Measurements from ENCODE around the gene TNFRSF13B.

Gene TNFRSF13B

GRCh38 chr17:16950488-16950887 is 21.4 kb downstream of the TNFRSF13B start:
- H2AFZ ChIP-seq (ENCODE audit: low read depth, low read length): no peak overlapping the region
- no peak overlapping the region for H3K4me3 ChIP-seq (ENCODE audit: low read depth in 1 of 2, low read length in 2 of 2)
- H3K4me1 ChIP-seq (ENCODE audit: insufficient read depth, low read length): peaks cover 17% of the 10 kb centered on the region
- H3K9ac ChIP-seq (ENCODE audit: low read depth, low read length): no peak overlapping the region
- H3K27me3 ChIP-seq (ENCODE audit: insufficient read depth, low read length, poor library complexity): no peaks in the 10 kb centered on the region
- H3K9me3 ChIP-seq (ENCODE audit: insufficient read depth, low read length, severe bottlenecking): peaks cover 8% of the 10 kb centered on the region
- no peak overlapping the region for H3K27ac ChIP-seq (ENCODE audit: low read length)
- ATAC-seq (ENCODE audit: insufficient read depth, low read depth) (no peak), DNase-seq (no peak)
- no peak for TF ChIP-seq EZH2 (IDR thresholded peaks at IDR 0.05; ENCODE audit: borderline replicate concordance, low read depth, low read length, severe bottlenecking)
- TF ChIP-seq CTCF (IDR thresholded peaks at IDR 0.05; ENCODE audit: borderline replicate concordance, extremely low read depth, low read length, poor library complexity, severe bottlenecking): no peak
- no peaks in the 10 kb centered on the region for H3K36me3 ChIP-seq (ENCODE audit: insufficient read depth, low read length)
- no peak overlapping the region for H3K4me2 ChIP-seq (ENCODE audit: insufficient read depth, low read length)
- H4K20me1 ChIP-seq (ENCODE audit: insufficient read depth, low read length): no peaks in the 10 kb centered on the region
- no peaks in the 10 kb centered on the region for H3K79me2 ChIP-seq (ENCODE audit: insufficient read depth, low read length)

- H3K36me3 ChIP-seq (ENCODE audit: insufficient read depth, low read length): no peaks in the 10 kb centered on the region
- no peaks in the 10 kb centered on the region for H4K20me1 ChIP-seq (ENCODE audit: insufficient read depth, low read length)
- H2AFZ ChIP-seq (ENCODE audit: low read depth, low read length): no peak overlapping the region
- ATAC-seq (ENCODE audit: insufficient read depth, low read depth) (no peak), DNase-seq (no peak)
- no peak overlapping the region for H3K9ac ChIP-seq (ENCODE audit: low read depth, low read length)
- peaks cover 8% of the 10 kb centered on the region for H3K9me3 ChIP-seq (ENCODE audit: insufficient read depth, low read length, severe bottlenecking)
- H3K4me1 ChIP-seq (ENCODE audit: insufficient read depth, low read length): peaks cover under 1% of the 10 kb centered on the region
- H3K4me3 ChIP-seq (ENCODE audit: low read depth in 1 of 2, low read length in 2 of 2): no peak overlapping the region
- no peaks in the 10 kb centered on the region for H3K27me3 ChIP-seq (ENCODE audit: insufficient read depth, low read length, poor library complexity)
- no peak for TF ChIP-seq EZH2 (IDR thresholded peaks at IDR 0.05; ENCODE audit: borderline replicate concordance, low read depth, low read length, severe bottlenecking)
- TF ChIP-seq CTCF (IDR thresholded peaks at IDR 0.05; ENCODE audit: borderline replicate concordance, extremely low read depth, low read length, poor library complexity, severe bottlenecking): no peak
- H3K27ac ChIP-seq (ENCODE audit: low read length): no peak overlapping the region
- no peak overlapping the region for H3K4me2 ChIP-seq (ENCODE audit: insufficient read depth, low read length)
- no peaks in the 10 kb centered on the region for H3K79me2 ChIP-seq (ENCODE audit: insufficient read depth, low read length)
Observed at GRCh38 chr17:16948587-16949376, 23.1 kb downstream of the TNFRSF13B start.

GRCh38 chr17:16947470-16947869 is 24.4 kb downstream of the TNFRSF13B start:
- H3K4me1 ChIP-seq (ENCODE audit: insufficient read depth, low read length): no peaks in the 10 kb centered on the region
- no peaks in the 10 kb centered on the region for H3K27me3 ChIP-seq (ENCODE audit: insufficient read depth, low read length, poor library complexity)
- H3K27ac ChIP-seq (ENCODE audit: low read length): no peak overlapping the region
- no peak for ATAC-seq (ENCODE audit: insufficient read depth, low read depth)
- H3K36me3 ChIP-seq (ENCODE audit: insufficient read depth, low read length): no peaks in the 10 kb centered on the region
- no peak overlapping the region for H3K4me3 ChIP-seq (ENCODE audit: low read depth in 1 of 2, low read length in 2 of 2)
- no peak overlapping the region for H3K9ac ChIP-seq (ENCODE audit: low read depth, low read length)
- peaks cover 8% of the 10 kb centered on the region for H3K9me3 ChIP-seq (ENCODE audit: insufficient read depth, low read length, severe bottlenecking)
- DNase-seq: no peak
- H4K20me1 ChIP-seq (ENCODE audit: insufficient read depth, low read length): no peaks in the 10 kb centered on the region
- no peak overlapping the region for H2AFZ ChIP-seq (ENCODE audit: low read depth, low read length)
- no peak for TF ChIP-seq CTCF (IDR thresholded peaks at IDR 0.05; ENCODE audit: borderline replicate concordance, extremely low read depth, low read length, poor library complexity, severe bottlenecking)
- no peak for TF ChIP-seq EZH2 (IDR thresholded peaks at IDR 0.05; ENCODE audit: borderline replicate concordance, low read depth, low read length, severe bottlenecking)
- no peaks in the 10 kb centered on the region for H3K79me2 ChIP-seq (ENCODE audit: insufficient read depth, low read length)
- H3K4me2 ChIP-seq (ENCODE audit: insufficient read depth, low read length): no peak overlapping the region

Measured in DND-41 (cell line).